Suppressor macrophage treated with lipopolysaccharide for 1 hour (primary cell): ENCODE measurements around the gene SLC27A5.
A peak's percentile ranks its signal among the peaks of the same experiment; 100 is the strongest.
"Not testable (repeated sequence)": the region's sequence is repeated elsewhere in the genome, so short reads cannot be mapped to it uniquely, and the experiment has no call there.

Source experiments
- DNase-seq, 3 donors: peaks; one replicate each; pipeline ENCODE4 v3.0.0-alpha.2; 2020 to 2022

SLC27A5 gene

DNA sequence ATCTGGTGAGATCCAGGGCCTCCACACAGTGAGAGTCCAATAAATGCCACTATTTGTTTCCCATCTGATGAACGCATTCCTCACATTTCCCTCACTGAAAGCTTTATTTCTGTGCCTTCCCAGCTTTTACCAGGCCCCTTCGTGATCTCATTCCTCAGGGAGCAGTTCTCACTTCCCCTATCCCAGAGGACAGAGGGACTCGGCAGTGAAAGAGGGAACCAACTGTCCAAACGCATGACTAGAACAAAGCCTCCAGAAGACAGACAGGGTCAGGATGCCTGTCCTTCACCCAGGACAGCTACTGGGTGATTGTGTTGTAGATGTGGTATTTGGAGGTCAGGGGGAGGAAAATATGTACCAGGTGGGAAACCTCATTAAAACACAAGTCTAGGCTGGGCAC is 9.9 kb upstream of the SLC27A5 start:
- DNase-seq = peak; percentile 45 to 58 (median 49)

DNA sequence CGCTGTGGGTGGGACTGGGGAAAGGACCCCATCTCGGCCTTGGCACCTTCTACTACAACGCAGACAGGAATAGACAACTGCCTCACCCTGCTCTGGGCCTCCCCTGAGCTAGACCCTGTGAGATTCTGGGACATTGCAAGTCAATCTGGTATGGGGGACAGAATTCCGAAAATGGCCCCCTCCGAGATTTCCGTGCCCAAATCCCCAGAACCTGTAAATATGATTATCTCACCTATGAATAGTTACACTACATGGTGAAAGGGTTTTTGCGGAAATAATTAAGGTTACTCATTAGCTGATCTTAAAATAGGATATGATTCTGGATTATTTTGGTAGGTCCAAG is 8.4 kb upstream of the SLC27A5 start:
- no peak for DNase-seq

DNA sequence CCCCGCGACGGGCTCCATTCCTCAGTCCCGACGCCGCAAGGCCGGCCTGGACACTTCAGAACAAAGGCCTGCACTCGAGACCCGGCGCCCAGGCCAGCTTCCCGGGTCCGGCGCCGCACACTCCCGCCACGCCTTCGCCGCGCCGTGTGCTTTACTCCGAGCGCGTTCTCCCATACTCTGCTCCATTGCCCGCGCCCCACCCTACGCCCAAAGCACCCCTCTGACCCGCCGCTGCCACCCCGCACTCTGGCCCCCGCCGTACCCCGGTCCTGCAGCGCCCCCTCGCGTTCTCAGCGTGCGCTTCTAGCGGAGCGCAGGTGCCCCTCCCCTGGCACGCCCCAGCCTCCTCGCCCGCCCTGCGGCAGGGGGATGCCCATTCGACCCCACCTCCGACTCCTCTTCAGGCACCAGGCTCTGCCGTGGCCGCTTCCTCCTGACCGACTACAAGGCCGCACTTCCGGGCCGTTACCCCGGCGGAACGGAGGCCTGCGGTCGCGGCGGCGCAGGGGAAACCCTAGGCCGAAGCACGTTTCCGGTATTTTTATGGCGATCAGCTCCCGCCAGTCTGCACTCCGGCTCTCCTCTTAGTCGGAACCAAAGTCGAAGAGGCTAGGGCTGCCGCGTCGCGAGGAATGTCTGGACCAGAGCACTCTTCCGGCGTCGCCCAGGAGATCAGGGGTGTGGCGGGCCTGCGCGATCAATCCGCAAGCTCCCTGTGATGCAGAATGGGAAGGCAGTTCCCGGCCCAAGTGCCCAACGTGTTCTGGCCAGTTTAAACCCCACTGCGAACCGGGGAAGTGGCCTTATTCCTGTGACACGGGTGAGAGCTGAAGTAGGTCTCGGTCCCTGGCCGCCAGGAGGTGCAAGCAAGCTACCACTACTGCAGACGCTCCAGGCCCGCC is 7.8 kb upstream of the SLC27A5 start, which contains the start of gene ZBTB45:
ZBTB45 (minus strand) TSS at position 456 of the 902 bp plus-strand sequence. CDS start 2,137 bp downstream, outside the sequence.
- peak; percentile 94 to 96 (median 94) for DNase-seq

DNA sequence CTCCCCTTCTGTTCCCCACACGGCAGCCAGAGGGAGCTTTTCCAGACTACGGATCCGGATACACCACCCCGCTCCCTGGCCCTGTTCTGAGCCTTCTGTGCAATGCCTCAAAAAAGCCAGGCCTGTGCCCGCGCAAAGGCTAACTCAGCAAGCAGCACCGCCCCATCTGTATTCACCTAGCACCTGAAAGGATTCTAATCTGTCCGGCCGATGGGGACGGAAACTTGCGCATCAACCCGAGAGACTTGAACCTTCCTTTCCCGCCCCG is 7.2 kb upstream of the SLC27A5 start:
- DNase-seq = peak; percentile 65 to 78 (median 70)

DNA sequence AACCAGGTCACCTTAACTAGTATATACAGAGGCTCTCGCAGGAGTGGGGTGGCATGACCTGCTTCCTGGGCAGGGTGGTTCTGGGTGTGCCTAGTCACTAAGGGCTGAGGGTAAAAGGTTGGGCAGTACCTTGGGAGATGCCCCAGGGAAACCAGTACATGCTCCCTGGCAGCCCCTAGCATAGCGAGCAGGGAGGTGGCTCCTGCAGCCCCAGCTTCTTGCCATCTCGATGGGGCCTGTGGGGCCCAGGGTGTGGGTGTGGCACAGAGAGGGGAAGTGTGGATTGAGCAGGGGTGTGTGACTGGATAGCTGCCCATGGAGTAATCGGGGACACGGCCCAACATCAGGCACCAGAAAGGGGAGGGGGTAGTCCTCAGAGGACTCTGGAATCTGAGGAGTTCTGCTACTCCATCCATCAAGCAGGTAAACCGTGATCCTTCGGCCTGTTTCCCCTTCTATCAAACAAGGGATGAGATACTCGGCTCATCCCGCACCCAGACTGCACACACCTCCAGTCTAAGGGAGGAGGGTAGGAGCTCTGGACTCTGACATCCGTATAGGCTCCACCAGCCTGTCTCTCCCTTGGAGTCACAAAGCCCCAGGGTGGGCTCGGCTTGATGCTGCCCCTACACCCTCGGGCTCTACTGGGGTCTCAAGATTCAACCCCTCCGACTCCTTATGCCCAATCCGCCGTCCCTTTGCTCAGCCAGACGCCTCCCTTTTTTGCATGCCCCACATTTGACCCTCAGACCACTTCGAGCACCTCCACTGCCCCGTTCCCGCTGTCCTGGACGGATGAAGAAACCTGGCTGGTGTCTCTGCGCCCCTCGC is 6.7 kb upstream of the SLC27A5 start:
- DNase-seq = peak; percentile 53 to 69 (median 55)

DNA sequence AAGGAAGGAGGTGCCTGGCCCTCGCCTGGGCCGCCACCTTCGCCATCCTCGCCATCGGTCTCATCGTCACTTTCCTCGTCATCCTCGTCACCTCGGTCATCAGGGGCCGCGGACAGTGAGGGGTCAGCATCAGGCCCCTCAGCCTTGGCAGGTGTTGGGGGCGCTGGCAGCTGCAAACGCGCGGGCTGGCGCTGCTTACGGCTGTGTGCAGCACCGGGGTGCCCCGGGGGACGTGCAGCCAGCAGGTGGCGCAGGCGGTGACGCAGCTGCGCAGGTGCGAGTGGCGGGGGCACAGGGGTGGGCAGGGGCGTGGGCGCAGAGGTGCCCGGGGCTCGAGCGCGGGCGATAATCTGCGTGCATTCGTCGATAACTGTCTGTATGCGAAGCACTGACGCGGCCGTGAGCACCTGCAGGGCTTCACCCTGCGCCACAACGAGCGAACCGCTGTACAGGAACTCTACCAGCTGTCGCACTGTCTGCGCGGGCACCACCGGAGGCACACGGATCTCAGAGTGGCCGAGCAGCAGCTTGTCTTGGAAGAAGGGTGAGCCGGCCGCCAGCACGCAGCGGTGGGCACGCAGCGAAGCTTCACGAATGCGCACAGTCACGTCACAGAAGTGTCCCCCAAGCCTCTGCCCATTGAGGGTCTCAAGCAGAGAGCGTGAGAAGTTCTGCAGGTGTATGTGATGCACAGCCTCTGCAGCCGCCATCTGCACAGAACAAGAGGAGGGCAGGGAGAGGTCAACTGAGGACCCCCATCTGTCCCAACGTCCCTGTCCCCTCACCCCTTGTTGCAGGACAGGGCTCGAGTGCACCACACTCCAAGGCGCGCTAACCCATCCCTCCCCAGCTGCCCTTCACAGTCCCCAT is 5.4 kb upstream of the SLC27A5 start:
- DNase-seq = no peak

DNA sequence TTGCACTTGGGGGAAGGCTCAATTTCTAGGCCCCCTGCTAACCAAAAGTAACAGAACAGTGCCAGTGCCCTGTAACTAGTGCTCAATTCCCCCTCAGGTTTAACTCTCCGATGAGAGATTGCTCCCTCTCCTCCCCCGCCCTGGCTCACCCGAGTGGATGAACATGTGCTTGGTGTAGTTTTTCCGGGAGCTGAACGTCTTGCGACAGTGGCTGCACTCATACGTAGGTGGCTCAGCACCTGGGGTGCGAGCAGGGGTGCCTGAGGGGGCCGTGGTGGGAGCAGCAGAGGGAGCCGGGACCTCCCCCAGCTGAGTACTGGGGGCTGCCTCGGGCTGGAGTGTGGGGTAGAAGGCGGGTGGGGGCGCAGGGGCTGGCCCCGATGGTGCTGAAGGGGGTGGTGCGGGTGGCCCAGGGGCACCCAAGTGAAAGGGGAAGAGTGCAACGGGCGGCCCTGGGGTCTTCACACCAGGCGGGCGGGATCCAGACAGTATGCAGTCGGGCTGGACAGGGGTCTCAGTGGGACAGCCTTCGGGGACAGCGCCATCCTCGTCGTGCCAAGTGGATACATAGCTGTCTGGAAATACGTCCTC is 4.5 kb upstream of the SLC27A5 start:
- DNase-seq = no peak

DNA sequence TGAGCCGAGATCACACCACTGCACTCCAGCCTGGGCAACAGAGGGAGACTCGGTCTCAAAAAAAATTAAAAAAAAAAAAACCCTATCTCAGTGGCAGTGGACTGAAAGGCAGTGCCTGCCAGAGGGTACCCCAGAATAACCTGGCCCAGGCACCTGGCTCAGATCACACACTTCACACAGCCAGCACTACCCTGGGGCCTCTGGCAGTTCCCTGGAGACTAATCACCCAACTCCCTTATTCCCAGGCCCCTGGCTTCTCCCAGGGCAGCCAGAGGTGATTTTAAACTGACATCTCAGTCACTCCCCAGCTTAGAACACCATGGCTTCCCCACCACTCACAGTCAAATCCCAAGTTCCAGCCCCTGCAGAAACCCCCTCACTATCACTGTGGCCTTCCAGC is 3.5 kb upstream of the SLC27A5 start:
- no peak for DNase-seq

DNA sequence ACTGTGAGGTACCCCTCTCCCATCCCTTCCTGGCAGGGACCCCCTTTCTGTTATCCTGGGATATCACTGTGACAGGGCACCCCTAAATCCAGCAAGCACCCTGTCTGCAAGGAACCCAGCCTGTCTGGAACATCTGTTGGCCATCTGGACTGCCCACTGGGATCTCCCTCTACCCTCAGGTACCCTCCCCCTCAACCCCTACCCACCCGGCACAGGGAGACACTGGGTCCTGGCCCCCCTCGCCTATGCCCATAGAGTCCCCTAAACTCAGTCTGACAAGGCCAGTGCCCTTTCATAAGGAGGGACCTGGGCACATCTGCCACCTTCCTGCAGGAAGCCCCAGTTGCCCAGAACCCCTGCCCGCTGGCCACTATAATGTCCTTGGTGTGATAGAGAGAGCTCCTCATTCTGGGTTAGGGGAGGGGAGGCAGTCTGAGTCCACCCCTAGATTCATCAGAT is 2.8 kb upstream of the SLC27A5 start:
- no peak for DNase-seq

DNA sequence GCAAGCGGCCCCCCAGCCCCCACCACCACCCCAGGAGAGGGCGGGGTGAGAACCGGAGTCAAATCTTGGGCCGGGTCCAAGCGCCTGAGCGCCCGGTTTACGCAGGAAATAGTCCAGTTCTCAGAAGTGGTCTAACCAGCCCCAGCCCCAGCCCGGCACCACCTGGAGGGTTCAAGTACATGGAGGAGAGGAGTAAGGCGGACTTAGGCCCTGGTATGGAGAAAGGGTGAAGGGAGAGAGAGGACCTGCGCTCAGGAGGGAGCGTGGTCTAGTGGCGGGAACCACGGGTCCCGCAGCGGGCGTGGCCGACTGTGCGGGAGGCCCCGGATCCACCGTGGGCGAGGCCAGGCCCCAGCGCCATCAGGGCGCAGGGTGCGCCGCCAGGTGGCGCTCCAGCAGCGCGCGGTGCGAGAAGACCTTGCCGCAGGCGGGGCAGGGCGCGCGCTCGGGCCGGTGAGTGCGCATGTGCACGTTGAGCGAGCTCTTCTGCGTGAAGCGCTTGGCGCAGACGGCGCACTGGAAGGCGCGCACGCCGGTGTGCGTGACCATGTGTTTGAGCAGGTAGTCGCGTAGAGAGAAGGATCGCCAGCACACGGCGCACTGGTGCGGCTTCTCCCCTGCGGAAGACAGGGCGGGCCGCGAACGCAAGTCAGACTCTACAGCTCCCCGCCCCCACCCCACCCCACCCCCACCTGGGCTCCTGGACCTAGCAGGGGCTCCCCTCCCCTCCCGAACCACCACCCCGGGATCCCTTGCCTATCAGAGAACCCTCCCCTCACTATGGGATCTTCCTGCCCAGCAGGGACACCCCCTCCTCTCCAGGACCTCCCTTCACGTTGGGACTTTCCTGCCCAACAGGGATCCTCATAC is 2.1 kb upstream of the SLC27A5 start:
- peak; percentile 95 to 98 (median 97) for DNase-seq

DNA sequence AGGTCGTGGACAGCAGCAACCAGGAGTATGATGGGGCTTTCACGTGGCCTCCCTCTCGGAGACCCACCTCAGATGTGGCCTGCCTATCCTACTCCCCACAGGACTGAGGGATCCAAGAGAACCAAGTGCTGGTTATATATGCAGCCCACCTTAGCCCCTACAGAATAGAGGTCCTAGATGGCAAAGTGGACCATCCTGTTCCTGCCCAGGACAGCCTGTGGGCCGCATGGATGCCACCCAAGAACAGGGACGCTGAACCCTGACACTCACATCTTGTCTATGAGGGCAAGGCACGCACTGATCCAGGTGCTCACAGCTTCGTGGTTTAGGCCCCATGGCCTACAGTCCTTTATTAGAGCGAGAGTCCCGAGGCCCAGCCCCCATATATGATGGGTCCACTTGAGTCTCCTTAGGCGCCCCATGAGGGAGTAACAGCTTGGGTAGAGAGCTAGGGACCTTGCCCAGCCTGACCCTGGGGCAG is 1.5 kb upstream of the SLC27A5 start:
- no peak for DNase-seq

DNA sequence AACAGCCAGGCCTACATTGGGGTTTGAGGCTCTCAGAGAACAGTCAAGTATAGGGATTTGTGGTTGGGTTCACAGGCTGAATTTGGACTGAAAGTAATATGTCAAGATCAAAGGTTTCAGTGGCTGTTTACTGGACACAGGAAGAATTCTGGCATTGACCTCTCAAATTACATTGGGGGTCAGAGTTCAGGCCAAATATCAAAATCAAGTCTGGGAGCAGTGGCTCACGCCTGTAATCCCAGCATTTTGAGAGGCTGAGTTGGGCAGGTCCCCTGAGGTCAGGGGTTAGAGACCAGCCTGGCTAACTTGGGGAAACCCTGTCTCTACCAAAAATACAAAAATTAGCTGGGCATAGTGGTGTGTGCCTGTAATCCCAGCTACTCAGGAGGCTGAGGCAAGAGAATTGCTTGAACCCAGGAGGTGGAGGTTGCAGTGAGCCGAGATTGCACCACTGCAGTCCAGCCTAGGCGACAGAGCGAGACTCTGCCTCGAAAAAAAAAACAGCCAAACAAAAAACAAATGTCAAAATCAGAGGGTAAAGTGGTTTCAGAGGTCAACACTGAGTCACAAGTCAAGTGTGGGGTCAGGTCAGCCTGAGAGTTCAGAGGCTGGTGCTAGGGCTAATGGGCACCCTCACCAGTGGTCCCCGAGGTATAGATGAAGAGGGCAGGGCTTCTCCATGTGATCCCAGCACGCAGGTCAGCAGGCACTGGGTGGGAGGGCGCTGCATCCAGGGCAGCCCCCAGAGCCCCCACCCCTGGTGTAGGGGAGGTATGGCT is 1.5 kb downstream of the SLC27A5 start:
- no peak for DNase-seq

DNA sequence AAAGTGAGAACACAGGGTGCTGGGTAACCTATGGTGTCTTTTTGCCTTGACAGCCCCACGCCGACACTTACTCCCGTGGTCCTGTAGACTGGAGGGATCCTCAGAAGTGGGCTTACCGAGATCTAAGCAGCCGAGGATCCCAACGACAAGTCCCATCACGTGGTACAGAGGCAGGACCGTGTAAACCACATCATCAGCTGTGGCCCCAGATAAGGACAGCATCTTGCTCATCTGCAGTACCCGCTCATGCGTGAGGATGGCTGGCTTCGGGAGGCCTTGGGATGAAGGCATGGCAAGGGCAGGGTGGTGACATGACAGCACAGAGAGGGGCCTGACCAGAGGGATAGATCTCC is 2.1 kb downstream of the SLC27A5 start:
- no peak for DNase-seq

DNA sequence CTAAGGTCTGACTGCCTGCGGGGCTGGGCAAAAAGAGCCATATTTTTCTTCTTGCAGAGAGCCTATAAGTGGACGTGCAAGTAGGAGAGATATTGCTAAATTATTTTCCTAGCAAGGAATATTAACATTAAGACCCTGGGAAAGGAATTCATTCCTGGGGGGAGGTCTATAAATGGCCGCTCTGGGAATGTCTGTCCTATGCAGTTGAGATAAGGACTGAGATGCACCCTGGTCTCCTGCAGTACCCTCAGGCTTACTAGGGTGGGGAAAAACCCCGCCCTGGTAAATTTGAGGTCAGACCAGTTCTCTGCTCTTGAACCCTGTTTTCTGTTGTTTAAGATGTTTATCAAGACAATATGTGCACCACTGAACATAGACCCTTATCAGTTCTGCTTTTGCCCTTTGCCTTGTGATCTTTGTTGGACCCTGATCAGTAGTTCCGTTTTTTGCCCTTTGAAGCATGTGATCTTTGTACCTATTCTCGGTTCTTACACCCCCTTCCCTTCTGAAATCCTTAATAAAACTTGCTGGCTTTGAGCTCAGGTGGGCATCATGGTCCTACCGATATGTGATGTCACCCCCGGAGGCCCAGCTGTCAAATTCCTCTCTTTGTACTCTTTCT is 4.1 kb downstream of the SLC27A5 start:
- DNase-seq = not testable (repeated sequence)

DNA sequence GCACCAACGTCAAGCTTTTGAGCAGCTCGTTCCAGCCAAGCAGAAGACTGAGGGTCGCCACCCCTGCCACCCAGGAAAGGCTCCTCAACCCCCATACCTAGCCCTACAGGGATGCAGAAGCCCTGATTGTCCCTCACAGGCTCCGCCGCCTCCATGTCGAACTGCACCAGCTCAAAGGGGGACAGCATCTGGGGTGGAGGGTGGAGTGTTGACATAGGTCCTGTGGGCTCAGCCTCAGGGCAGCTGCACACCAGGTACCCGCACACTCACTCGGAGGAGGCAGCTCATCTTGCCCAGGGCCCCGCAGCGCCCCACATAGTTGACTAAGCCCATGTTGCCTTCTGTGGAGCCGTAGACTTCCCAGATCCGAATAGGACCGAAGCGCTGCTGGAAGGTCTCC is 11.6 kb downstream of the SLC27A5 start:
- no peak for DNase-seq

DNA sequence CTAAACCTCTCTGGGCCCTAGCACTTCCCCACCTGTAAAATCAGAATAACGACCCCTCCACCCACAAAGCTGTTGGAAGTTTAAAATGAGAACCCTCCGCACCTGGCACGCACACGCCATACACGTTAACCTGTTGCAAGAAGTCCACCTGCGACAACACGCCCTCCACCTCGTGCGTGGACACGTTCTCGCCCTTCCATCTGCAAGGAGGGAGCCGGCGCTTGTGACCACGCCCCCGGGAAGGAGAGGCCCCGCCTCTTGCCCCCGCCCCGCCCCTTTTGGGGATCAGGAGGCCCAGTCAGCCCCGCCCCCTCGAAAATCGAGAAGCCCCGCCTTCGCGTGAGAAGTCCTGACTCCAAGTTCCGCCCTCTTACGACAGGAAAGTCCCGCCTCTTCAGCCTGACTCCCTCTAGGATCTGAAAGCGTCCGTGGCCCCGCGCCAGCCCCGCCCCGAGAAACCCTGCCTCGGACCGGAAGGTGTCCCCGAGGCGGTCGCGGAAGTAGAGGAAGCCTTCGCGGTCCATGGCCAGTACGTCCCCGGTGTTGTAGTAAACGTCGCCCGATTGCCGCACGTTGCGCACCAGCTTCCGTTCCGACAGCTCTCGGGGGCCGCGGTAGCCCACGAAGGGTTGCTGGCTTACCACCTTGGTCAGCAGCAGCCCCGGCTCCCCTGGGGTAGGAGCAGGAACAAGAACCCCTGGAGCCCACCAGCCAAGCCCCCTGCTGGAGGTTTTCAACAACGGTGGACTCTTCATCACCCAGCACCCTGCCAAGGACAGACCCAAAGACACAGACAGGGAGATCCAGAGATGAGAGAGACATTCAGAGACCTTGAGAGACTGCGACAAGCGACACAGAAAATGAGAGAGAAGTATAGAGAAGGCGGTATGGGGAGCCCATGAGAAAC is 12.5 kb downstream of the SLC27A5 start:
- DNase-seq = peak; percentile 100

DNA sequence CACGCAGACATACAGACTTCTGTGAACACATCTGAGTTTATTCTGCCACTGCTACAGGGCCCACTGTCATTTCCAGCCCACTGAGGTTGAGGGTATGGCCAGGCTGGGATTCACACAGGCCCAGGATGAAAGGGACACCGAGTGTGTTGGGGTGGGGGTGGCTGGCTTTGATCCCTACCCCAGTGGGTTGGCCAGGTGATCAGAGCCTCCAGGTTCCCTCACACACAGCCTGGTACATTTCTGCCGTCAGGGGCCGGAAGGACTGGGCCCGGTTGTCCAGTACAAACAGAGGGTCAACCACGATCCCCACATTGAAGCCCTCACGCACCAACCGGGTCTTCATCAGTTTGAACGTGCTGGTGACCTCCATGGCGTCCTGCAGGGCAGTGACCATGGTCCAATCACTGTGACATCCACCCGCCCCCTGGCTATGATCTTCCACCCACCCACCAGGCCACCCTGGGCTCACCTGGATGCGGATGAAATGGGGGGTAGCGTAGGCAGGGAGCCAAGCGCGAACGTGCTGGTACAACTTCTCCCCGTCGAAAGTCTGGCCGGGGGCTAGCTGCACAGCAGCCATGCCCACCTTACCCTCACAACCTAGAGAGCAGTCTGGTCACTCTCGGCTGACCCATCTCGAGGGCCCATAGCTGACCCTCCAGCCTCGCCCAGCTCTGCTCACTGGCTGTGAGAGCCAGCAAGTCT is 13.3 kb downstream of the SLC27A5 start:
- DNase-seq = no peak

DNA sequence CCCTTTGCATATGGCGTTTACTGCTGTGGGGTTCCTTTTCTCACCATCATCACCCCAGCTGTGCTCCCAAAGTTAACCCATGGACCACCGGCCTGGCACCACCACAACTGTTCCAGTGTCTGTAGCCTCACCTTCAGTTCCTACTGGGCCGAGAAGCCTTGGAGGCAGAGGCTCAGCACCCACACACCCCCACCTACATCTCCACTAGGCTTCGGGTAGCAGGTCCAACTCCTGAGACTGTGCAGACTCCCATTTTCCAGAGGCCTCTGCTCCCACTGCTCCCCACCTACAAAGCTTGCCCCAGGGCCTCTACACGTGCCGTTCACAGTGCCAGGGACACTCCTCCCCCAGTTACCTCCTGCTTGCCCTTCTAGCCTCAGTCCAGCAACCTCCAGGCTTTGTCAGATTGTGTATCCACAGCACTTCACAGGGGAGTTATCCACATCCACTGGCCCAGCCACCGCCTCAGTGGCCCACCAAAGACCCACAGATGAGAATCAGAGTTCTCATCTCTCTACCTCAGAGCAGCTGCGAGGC is 14.1 kb downstream of the SLC27A5 start:
- no peak for DNase-seq
